IPS DF 6.9 (cell line): ENCODE results near the gene NPEPL1.
"Not testable (repeated sequence)": the region's sequence is repeated elsewhere in the genome, so short reads cannot be mapped to it uniquely, and the experiment has no call there.

Source experiments
- DNase-seq: peaks from one replicate; pipeline ENCODE4 v3.0.0-alpha.2; 2013; ENCODE audit warnings: low read depth, low spot score
- H3K27ac ChIP-seq: one replicate; pipeline ENCODE4 v1.5.1; 2013; ENCODE audit warnings: low read length, control low read depth
- H3K27me3 ChIP-seq: 2 replicates; pipeline ENCODE4 v1.6.1; 2013; ENCODE audit warnings: mild to moderate bottlenecking, low read length; ENCODE audit not compliant: control insufficient read depth, insufficient read depth
- H3K36me3 ChIP-seq: 2 replicates; pipeline ENCODE4 v1.6.1; 2013; ENCODE audit warnings: low read length; ENCODE audit not compliant: control insufficient read depth, insufficient read depth
- H3K4me1 ChIP-seq: 2 replicates; pipeline ENCODE4 v1.6.1; 2013; ENCODE audit warnings: low read length; ENCODE audit not compliant: control insufficient read depth, insufficient read depth
- H3K4me3 ChIP-seq: 2 replicates; pipeline ENCODE4 v1.5.1; 2013; ENCODE audit warnings: mild to moderate bottlenecking, low read length
- H3K9me3 ChIP-seq: 2 replicates; pipeline ENCODE4 v1.6.1; 2013; ENCODE audit warnings: low read length, inconsistent platforms; ENCODE audit not compliant: control insufficient read depth, insufficient read depth
- WGBS: extraction: QIAGEN DNeasy Blood & Tissue Kit; methylation state at CpG from one replicate; pipeline ENCODE4 v1.1.7; 2013; ENCODE audit warnings: mixed read lengths, missing lambda C conversion rate; ENCODE audit not compliant: insufficient read length, insufficient coverage; 5-methylcytosine and 5-hydroxymethylcytosine counted together

The NPEPL1 gene

GRCh38 chr20:58742668-58743566 is 50.3 kb downstream of the NPEPL1 start:
- DNase-seq = no peak
- Histone ChIP-seq H3K4me1 (no peaks in the 10 kb centered on the region; the same call in 1 of the 2 replicates), H3K36me3 (no peaks in the 10 kb centered on the region), H3K27me3 (no peaks in the 10 kb centered on the region), H3K27ac (no peak overlapping the region), H3K4me3 (no peak overlapping the region), H3K9me3 (no peaks in the 10 kb centered on the region)
- WGBS = no CpG with 5 or more reads among the region's 13 CpGs

GRCh38 chr20:58743929-58744534 is 51.4 kb downstream of the NPEPL1 start:
- no peaks in the 10 kb centered on the region for H3K9me3 ChIP-seq
- H3K36me3 ChIP-seq = no peaks in the 10 kb centered on the region
- 100% methylated on average over 1 of the region's 1 CpG for WGBS
- no peak for DNase-seq
- no peaks in the 10 kb centered on the region for H3K27me3 ChIP-seq
- H3K4me3 ChIP-seq = no peak overlapping the region
- H3K4me1 ChIP-seq = no peaks in the 10 kb centered on the region; the same call in 1 of the 2 replicates
- H3K27ac ChIP-seq = no peak overlapping the region

GRCh38 chr20:58744836-58745235 is 52.2 kb downstream of the NPEPL1 start:
- no CpG with 5 or more reads among the region's 1 CpG for WGBS
- Histone ChIP-seq H3K4me3 (no peak overlapping the region), H3K27ac (no peak overlapping the region), H3K9me3 (no peaks in the 10 kb centered on the region), H3K27me3 (no peaks in the 10 kb centered on the region), H3K36me3 (no peaks in the 10 kb centered on the region), H3K4me1 (no peaks in the 10 kb centered on the region; the same call in 1 of the 2 replicates)
- no peak for DNase-seq

- no CpG with 5 or more reads among the region's 1 CpG for WGBS
- H3K9me3 ChIP-seq = no peaks in the 10 kb centered on the region
- H3K36me3 ChIP-seq = no peaks in the 10 kb centered on the region
- no peak for DNase-seq
- H3K27ac ChIP-seq = no peak overlapping the region
- no peak overlapping the region for H3K4me3 ChIP-seq
- H3K27me3 ChIP-seq = no peaks in the 10 kb centered on the region
- no peaks in the 10 kb centered on the region; the same call in 1 of the 2 replicates for H3K4me1 ChIP-seq
Observed at GRCh38 chr20:58745391-58745790, 52.8 kb downstream of the NPEPL1 start.

GRCh38 chr20:58746620-58747019 is 54.0 kb downstream of the NPEPL1 start:
- no peaks in the 10 kb centered on the region; the same call in 1 of the 2 replicates for H3K4me1 ChIP-seq
- H3K4me3 ChIP-seq = no peak overlapping the region
- no peak overlapping the region for H3K27ac ChIP-seq
- no peaks in the 10 kb centered on the region for H3K36me3 ChIP-seq
- DNase-seq = no peak
- no peaks in the 10 kb centered on the region for H3K27me3 ChIP-seq
- H3K9me3 ChIP-seq = no peaks in the 10 kb centered on the region
- no CpG with 5 or more reads among the region's 11 CpGs for WGBS

- no peaks in the 10 kb centered on the region; the same call in 1 of the 2 replicates for H3K4me1 ChIP-seq
- no peak overlapping the region for H3K27ac ChIP-seq
- no peak for DNase-seq
- no peak overlapping the region for H3K4me3 ChIP-seq
- no peaks in the 10 kb centered on the region for H3K27me3 ChIP-seq
- H3K36me3 ChIP-seq = no peaks in the 10 kb centered on the region
- no CpG with 5 or more reads among the region's 8 CpGs for WGBS
- no peaks in the 10 kb centered on the region for H3K9me3 ChIP-seq
Observed at GRCh38 chr20:58747211-58747610, 54.6 kb downstream of the NPEPL1 start.

GRCh38 chr20:58748618-58749017 is 56.0 kb downstream of the NPEPL1 start:
- DNase-seq = no peak
- no peaks in the 10 kb centered on the region for H3K36me3 ChIP-seq
- no CpG with 5 or more reads among the region's 3 CpGs for WGBS
- no peaks in the 10 kb centered on the region for H3K9me3 ChIP-seq
- H3K4me3 ChIP-seq = no peak overlapping the region
- no peak overlapping the region for H3K27ac ChIP-seq
- H3K4me1 ChIP-seq = peaks cover 6% of the 10 kb centered on the region
- no peaks in the 10 kb centered on the region for H3K27me3 ChIP-seq

GRCh38 chr20:58749098-58749769 is 56.6 kb downstream of the NPEPL1 start:
- H3K27me3 ChIP-seq = no peaks in the 10 kb centered on the region
- H3K4me1 ChIP-seq = peaks cover 9% of the 10 kb centered on the region
- DNase-seq = no peak
- no CpG with 5 or more reads among the region's 11 CpGs for WGBS
- no peaks in the 10 kb centered on the region for H3K36me3 ChIP-seq
- no peaks in the 10 kb centered on the region for H3K9me3 ChIP-seq
- H3K27ac ChIP-seq = no peak overlapping the region
- no peak overlapping the region for H3K4me3 ChIP-seq

GRCh38 chr20:58749979-58750378 is 57.4 kb downstream of the NPEPL1 start:
- DNase-seq = no peak
- no peaks in the 10 kb centered on the region for H3K9me3 ChIP-seq
- no peaks in the 10 kb centered on the region for H3K36me3 ChIP-seq
- no peak overlapping the region for H3K27ac ChIP-seq
- no peaks in the 10 kb centered on the region for H3K27me3 ChIP-seq
- H3K4me3 ChIP-seq = no peak overlapping the region
- WGBS = no CpG with 5 or more reads among the region's 5 CpGs
- H3K4me1 ChIP-seq = peaks cover 10% of the 10 kb centered on the region

GRCh38 chr20:58750706-58751105 is 58.1 kb downstream of the NPEPL1 start:
- not testable (repeated sequence) for H3K27me3 ChIP-seq, H3K27ac ChIP-seq, DNase-seq, H3K9me3 ChIP-seq, H3K4me3 ChIP-seq, H3K36me3 ChIP-seq, H3K4me1 ChIP-seq
- no CpG with 5 or more reads among the region's 2 CpGs for WGBS
